HL-60 (cell line): Measurements from ENCODE around the gene CHSY1.

Source experiments
- CTCF ChIP-seq: IDR thresholded peaks from one replicate; pipeline ENCODE4 v1.5.1; 2011; ENCODE audit warnings: low read length, control low read depth, inconsistent platforms; ENCODE audit not compliant: insufficient read depth
- GABPA ChIP-seq: IDR thresholded peaks from 2 replicates; pipeline ENCODE4 v1.6.1; 2012; ENCODE audit warnings: low read depth
- POLR2AphosphoS5 ChIP-seq: IDR thresholded peaks from 2 replicates; pipeline ENCODE4 v1.6.1; 2012; ENCODE audit warnings: low read depth
- REST ChIP-seq: IDR thresholded peaks from 2 replicates; pipeline ENCODE4 v1.6.1; 2012; ENCODE audit warnings: low read depth; ENCODE audit not compliant: insufficient replicate concordance
- SPI1 ChIP-seq: IDR thresholded peaks from 2 replicates; pipeline ENCODE4 v1.6.1; 2012; ENCODE audit warnings: low read depth, mild to moderate bottlenecking, borderline replicate concordance

DNA sequence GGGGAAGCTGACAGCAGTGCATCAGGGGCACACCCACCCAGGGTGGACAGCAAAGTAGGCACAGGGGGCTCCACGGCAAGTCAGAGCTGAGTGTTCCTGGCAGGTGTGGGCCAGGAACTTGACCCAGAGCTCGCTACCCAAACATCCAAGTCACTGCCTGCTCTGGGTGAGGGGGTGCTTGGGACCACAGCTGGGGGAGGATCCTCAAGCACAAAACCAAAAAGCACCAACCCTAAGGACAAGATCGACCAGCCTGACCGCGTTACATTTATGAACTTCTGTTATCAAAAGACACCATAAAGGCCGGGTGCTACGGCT lies 101.2 kb downstream of the CHSY1 start:
- TF ChIP-seq CTCF (no peak), POLR2AphosphoS5 (no peak), REST (no peak), SPI1 (no peak), GABPA (no peak)
